ENCODE data around the gene SETD2.

DNA sequence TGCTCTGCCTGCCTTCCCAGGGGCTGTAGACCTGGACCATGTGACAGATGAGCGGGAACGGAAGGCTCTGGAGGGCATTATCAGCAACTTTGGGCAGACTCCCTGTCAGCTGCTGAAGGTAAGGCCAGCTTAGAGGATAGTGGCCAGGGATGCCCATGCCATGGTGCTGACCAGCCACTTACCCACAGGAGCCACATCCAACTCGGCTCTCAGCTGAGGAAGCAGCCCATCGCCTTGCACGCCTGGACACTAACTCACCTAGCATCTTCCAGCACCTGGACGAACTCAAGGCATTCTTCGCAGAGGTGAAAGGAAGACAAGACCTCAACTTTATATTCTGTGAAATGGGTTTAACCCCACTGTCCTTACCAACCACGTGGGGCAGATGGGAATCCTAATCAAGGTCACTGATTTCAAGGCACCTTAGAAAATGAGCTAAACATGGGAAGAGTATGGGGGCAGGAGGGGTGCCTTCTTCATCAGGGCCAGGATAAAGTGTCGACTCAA is 157.7 kb downstream of the SETD2 start:
- no peak for TF ChIP-seq POLR2A (IDR thresholded peaks at IDR 0.05; ENCODE audit: extremely low read depth, insufficient read length)
- no peak for TF ChIP-seq MYC (IDR thresholded peaks at IDR 0.05; ENCODE audit: low read depth, low read length)
- TF ChIP-seq, protein P1, sequence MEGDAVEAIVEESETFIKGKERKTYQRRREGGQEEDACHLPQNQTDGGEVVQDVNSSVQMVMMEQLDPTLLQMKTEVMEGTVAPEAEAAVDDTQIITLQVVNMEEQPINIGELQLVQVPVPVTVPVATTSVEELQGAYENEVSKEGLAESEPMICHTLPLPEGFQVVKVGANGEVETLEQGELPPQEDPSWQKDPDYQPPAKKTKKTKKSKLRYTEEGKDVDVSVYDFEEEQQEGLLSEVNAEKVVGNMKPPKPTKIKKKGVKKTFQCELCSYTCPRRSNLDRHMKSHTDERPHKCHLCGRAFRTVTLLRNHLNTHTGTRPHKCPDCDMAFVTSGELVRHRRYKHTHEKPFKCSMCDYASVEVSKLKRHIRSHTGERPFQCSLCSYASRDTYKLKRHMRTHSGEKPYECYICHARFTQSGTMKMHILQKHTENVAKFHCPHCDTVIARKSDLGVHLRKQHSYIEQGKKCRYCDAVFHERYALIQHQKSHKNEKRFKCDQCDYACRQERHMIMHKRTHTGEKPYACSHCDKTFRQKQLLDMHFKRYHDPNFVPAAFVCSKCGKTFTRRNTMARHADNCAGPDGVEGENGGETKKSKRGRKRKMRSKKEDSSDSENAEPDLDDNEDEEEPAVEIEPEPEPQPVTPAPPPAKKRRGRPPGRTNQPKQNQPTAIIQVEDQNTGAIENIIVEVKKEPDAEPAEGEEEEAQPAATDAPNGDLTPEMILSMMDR (IDR thresholded peaks at IDR 0.05; ENCODE audit: low read depth, low read length): no peak
- TF ChIP-seq, protein P2, sequence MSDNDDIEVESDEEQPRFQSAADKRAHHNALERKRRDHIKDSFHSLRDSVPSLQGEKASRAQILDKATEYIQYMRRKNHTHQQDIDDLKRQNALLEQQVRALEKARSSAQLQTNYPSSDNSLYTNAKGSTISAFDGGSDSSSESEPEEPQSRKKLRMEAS (IDR thresholded peaks at IDR 0.05; ENCODE audit: low read depth, low read length): no peak

Data from NB4 (cell line).